A673 (cell line): ENCODE data around the gene BMP5.

ENCODE experiments used
- CTCF ChIP-seq: fragments of 300-800, 200-600 bp; sonication (generic); conservative IDR thresholded peaks from 2 replicates; pipeline ENCODE4 v1.5.1; 2017; ENCODE audit warnings: low read depth, mild to moderate bottlenecking, antibody characterized with exemption, low read length, moderate library complexity, mixed read lengths
- EZH2 ChIP-seq: fragments of 200-600 bp; sonication (generic); IDR thresholded peaks from 2 replicates; pipeline ENCODE4 v1.6.1; 2017; ENCODE audit warnings: borderline replicate concordance, low read depth, mild to moderate bottlenecking, mixed read lengths, antibody characterized with exemption, low read length; ENCODE audit not compliant: poor library complexity, severe bottlenecking

GRCh38 chr6:55913228-55914195 is 38.1 kb upstream of the BMP5 start:
- no peak for TF ChIP-seq CTCF
- no peak for TF ChIP-seq EZH2
